HT-29 (cell line): ENCODE measurements around the gene CA9. TPM values are rescaled to one million over a fixed set of nuclear protein-coding genes. Genes with fewer than 3 reads are reported as not detected.

Experiments
- DNase-seq: peaks from one replicate; pipeline ENCODE4 v3.0.0-alpha.2; 2015; ENCODE audit warnings: low spot score
- total RNA-seq: library from RNA; depleted of rRNA; stranded (reverse); fragments of >200 nt; shearing (Covaris generic); gene quantifications from 2 replicates; pipeline ENCODE4 v1.2.3, GENCODE V29; 2014

Gene CA9
- total RNA-seq, 1 experiment from 2014 or later, result 95.4 TPM

DNA sequence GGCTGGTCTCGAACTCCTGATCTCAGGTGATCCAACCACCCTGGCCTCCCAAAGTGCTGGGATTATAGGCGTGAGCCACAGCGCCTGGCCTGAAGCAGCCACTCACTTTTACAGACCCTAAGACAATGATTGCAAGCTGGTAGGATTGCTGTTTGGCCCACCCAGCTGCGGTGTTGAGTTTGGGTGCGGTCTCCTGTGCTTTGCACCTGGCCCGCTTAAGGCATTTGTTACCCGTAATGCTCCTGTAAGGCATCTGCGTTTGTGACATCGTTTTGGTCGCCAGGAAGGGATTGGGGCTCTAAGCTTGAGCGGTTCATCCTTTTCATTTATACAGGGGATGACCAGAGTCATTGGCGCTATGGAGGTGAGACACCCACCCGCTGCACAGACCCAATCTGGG lies 1.5 kb downstream of the CA9 start:
- DNase-seq, result no peak

GRCh38 chr9:35675732-35676392 lies 2.1 kb downstream of the CA9 start:
- no peak for DNase-seq

DNA sequence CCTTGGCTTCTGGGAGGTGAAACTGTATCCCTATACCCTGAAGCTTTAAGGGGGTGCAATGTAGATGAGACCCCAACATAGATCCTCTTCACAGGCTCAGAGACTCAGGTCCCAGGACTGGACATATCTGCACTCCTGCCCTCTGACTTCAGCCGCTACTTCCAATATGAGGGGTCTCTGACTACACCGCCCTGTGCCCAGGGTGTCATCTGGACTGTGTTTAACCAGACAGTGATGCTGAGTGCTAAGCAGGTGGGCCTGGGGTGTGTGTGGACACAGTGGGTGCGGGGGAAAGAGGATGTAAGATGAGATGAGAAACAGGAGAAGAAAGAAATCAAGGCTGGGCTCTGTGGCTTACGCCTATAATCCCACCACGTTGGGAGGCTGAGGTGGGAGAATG lies 5.4 kb downstream of the CA9 start:
- DNase-seq, result no peak

DNA sequence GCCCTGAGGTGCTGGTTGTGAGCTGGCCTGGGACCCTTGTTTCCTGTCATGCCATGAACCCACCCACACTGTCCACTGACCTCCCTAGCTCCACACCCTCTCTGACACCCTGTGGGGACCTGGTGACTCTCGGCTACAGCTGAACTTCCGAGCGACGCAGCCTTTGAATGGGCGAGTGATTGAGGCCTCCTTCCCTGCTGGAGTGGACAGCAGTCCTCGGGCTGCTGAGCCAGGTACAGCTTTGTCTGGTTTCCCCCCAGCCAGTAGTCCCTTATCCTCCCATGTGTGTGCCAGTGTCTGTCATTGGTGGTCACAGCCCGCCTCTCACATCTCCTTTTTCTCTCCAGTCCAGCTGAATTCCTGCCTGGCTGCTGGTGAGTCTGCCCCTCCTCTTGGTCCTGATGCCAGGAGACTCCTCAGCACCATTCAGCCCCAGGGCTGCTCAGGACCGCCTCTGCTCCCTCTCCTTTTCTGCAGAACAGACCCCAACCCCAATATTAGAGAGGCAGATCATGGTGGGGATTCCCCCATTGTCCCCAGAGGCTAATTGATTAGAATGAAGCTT lies 6.1 kb downstream of the CA9 start:
- no peak for DNase-seq

DNA sequence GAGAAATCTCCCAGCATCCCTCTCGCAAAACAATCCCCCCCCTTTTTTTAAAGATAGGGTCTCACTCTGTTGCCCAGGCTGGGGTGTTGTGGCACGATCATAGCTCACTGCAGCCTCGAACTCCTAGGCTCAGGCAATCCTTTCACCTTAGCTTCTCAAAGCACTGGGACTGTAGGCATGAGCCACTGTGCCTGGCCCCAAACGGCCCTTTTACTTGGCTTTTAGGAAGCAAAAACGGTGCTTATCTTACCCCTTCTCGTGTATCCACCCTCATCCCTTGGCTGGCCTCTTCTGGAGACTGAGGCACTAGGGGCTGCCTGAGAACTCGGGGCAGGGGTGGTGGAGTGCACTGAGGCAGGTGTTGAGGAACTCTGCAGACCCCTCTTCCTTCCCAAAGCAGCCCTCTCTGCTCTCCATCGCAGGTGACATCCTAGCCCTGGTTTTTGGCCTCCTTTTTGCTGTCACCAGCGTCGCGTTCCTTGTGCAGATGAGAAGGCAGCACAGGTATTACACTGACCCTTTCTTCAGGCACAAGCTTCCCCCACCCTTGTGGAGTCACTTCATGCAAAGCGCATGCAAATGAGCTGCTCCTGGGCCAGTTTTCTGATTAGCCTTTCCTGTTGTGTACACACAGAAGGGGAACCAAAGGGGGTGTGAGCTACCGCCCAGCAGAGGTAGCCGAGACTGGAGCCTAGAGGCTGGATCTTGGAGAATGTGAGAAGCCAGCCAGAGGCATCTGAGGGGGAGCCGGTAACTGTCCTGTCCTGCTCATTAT lies 6.8 kb downstream of the CA9 start:
- no peak for DNase-seq

DNA sequence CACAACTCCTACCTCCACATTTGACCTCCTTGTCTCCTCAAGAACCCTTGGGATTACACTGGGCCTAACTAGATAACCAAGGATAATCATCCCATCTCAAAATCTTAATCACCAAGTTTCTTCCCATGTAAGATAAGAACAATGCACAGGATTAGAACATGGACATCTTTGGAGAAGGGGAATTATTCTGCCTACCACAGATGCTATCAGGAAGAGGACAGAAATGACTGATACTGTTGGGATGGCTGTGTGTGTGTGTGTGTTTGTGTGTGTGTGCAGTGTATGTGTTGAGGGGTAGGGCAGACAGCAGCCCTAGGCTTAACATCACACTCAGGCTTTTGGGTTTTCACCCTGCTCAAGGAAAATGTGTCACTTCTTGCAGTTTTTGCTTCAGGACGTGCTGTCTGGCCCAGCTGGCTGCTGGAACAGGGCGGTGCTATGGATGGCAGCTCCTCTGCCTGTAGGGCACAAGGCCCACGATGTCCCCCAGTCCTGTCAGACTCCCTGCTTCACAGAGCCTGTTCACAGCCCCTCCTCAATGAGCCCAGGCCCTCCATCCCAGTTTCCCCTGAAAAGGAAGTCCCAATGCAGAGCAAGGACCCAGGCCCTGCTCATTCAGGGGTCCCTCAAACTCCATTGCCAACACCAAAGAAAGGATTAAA lies 7.7 kb downstream of the CA9 start:
- DNase-seq, result no peak

DNA sequence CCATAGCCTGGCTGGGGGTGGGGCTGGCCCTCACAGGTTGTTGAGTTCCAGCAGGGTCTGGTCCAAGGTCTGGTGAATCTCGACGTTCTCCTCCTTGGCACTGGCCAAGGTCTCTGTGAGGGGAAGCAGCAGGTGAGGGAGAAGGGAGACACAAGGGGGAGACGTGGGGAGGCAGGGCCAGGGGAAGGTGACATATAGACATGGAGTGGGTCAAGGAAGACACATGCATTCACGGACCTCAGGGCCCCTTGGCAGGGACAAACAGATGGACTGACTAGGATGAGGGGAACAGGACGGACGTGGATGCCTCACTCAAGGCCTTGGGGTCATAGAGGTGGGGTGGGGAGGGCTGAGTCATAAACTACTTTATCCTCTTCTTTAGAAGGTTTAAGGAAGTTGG lies 8.3 kb downstream of the CA9 start:
- DNase-seq, result no peak

GRCh38 chr9:35682520-35683315 lies 9.0 kb downstream of the CA9 start:
- no peak for DNase-seq

GRCh38 chr9:35683323-35683722 lies 9.6 kb downstream of the CA9 start:
- no peak for DNase-seq

- DNase-seq, result no peak
Observed at GRCh38 chr9:35684921-35685320, 11.2 kb downstream of the CA9 start.

GRCh38 chr9:35685506-35685905 lies 11.8 kb downstream of the CA9 start:
- no peak for DNase-seq

DNA sequence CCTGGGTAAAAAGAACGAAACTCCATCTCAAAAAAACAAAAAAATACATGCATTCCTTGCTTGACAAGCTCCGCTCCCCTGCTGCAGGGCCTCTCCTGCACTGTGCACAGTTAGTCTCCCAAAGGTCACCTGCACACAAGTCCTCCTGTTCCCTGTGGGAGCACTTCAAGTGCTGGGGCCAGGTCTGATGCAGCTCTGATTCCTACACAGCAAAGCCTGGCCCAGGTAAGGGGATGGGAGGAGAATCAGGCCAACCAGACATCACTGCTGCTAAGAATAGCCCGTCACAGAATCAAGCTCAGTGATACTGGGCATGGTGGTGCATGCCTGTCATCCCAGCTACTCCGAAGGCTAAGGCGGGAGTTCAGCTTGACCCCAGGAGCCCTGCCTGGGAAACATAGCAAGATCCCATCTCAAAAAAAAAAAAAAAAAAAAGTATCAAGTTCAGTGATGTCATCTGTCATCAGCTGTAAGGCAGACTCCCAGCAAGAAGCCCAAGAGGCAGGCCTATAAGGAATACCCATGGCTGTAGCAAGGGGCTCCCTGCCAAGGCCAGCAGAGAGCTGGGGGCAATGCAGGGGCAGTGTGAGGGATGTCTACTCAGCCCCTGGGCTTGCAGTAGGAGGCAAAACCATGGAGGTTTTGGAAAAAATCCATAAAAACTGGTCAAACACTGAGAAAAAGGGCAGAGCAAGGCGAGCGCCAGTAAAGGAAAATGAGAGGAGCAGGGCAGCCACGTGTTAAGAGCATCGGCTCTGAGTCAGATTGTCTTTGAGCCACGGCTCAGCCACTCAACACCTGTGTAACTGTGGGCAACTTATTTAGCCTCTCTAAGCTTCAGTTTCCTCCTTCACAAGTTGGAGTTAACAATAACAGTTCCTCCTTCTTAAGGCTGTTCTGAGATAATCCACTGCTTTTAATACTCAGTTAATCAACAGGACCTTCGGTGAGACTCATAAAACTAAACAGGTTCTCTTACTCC lies 12.8 kb downstream of the CA9 start:
- DNase-seq, result no peak

GRCh38 chr9:35687306-35687705 lies 13.6 kb downstream of the CA9 start:
- no peak for DNase-seq

DNA sequence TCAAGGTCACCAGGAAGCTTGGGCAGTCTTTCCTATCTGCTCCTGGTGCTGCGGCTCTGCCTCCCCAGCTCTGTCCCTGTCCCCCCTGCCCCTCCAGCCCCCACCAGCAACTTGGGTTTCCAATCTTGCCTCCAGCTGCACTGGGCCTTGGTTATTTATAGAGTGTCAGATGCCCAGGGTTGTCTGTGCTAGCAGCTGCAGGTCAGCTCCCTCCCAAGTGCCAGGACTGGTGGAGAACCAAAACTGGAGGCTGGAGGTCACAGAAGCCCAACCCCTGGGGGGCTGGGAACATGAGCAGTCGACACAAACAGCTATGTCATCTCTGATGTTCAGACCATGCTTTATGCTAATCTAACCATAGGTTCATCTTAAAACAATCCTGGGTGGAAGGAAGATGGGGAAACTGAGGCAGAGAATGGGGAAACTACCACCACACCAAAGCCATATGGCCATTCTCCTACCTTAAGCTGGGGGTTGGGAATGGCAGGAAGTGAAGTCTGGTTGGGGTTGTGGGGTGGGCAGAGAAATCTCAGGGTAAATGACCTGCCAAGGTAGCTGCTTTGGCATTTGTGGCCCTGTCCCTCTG lies 14.3 kb downstream of the CA9 start:
- no peak for DNase-seq

GRCh38 chr9:35688558-35689541 lies 15.1 kb downstream of the CA9 start:
- DNase-seq, result peak; percentile 59

DNA sequence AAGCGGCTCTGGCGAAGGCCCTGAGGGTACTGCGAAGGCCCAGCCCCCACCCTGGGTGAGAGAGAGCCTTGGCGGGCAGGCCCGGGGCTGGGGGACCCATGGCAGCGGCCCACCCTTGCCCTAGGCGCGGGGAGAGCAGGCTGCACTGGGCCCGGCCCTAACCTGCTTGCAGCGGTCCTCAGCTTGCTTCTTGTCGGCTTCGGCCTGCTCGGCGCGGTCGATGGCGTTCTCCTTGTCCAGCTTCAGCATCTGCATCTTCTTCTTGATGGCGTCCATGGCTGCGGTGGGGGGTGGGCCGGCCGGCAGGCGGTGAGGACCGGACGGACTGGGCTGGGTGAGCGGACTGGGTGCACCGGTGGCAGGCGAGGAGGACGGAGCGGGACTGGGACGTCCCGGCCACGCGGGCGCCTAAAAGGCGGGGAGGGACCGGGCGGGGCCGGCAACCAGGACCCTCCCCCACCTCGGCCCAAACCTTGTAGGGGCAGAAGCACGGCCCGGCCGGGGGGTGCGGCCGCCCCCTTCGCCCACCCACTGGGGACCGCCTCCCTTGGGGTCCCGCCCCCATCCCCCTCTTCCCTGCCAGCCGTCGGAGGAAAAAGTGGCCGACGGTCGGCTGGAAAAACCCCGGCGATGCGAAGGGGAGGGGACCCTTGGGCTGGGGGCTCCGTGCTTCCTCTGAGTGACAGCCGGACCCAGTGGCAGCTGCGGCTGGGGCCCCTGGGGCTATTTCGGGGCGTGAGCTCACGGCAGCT lies 16.0 kb downstream of the CA9 start, which contains the start of gene TPM2:
Gene TPM2, minus strand, starts transcription at position 384 of the 752 bp plus-strand sequence. Its CDS starts 108 bp downstream, at position 276.
- no peak for DNase-seq

- DNase-seq, result no peak
Observed at GRCh38 chr9:35690294-35690613, 16.5 kb downstream of the CA9 start.
